Dermis lymphatic vessel endothelial cell (primary cell): ENCODE measurements around the gene SP140. TPM values are rescaled to one million over a fixed set of nuclear protein-coding genes. Genes with fewer than 3 reads are reported as not detected.

Experiments
- total RNA-seq: library from RNA; depleted of rRNA; stranded (reverse); fragments of >200 nt; gene quantifications from 2 replicates; pipeline ENCODE4 v1.2.1, GENCODE V29; 2014

SP140 gene
- total RNA-seq, result 0.17 TPM in 1 of 2 replicates, not detected in the other

DNA sequence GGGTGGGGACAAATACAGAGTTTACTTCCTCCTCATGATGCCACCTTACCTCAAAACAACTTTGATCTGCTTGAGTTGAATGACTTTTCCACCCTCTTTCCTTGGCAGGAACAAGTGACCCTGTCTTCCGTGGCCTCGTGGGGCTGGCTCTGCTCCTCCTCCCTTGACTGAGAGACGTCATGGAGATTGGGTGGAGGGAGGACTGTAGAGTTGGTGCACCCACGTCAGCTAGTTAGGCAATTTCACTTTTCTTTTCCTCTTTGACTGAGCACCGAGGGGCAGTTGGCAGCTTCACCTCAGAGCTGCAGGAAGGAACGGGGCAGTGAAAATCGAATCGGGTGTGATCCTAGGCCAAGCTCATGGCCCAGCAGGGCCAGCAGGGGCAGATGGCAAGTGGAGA lies at the start of gene SP140:
Gene SP140 (plus strand): TSS at position 251 of the 400 bp plus-strand sequence. CDS start 109 bp downstream, at position 360.

DNA sequence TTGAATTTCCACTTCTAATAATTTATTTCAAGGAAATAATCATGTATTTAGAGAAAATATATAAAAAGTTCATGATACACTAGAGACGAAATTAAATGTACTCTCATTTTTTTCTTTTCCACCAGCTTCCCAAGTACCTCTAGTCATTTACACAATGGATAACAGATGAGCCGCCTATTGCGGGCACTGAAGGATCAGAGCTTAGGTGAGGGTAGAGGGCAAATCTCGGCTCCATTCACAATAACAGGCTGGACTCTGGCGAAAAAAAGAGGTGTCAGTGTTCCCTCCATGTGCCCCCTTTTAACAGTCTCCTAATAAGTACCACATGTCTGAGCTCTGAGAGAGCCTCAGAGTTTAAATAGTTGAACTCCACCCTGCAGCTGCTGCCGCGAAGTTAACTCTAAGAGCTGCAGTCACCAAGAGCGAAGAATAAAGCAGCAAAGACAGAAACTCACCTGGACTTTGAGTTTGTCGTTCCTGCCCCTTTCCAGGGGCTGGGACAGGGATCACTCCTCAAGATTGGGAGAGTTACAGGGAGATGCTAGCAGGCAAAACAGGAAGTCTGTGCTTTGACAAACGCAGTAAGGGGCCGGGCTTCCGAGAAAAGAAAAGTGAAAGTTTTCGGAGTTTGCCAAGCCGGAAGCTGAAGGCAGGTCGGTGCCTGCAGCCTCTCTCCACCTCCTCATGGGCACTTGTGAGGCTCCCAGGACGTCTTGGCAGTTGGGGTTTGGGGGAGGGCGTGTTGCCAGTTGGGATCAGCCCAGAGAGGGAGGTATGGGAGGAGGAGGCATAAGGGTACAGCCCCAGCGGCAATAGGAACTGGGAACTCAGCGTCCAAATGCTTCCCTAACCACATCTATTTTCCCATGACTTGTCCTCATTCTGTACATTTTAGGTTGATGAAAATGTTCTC lies 5.9 kb upstream of the SP140 start, which contains the start of gene SP110:
Gene SP110 (minus strand): TSS at position 566 of the 913 bp plus-strand sequence. CDS start 3,057 bp downstream, outside the sequence.

GRCh38 chr2:230326453-230327417 lies 101.2 kb downstream of the SP140 start, which contains the start of gene SP140L:
SP140L (plus strand) TSS chr2:230327193; CDS start chr2:230327270, 77 bp downstream.

Other genes starting within 250 kb of the SP140 start
- gene SLC16A14, start 156.8 kb upstream of the SP140 start, total RNA-seq, result under 0.01 and 0.09 TPM in 2 replicates
- gene SP110, start 5.8 kb upstream of the SP140 start, total RNA-seq, result 1.6 and 3.8 TPM in 2 replicates
- 5.5 and 6.0 TPM in 2 replicates for gene SP140L, start 101.5 kb downstream of the SP140 start, total RNA-seq
- 48.9 and 56.7 TPM in 2 replicates for gene SP100, start 190.5 kb downstream of the SP140 start, total RNA-seq